A549 (cell line): ENCODE measurements around the gene ACKR2. TPM values are rescaled to one million over a fixed set of nuclear protein-coding genes. Genes with fewer than 3 reads are reported as not detected.
"Not testable (repeated sequence)": the region's sequence is repeated elsewhere in the genome, so short reads cannot be mapped to it uniquely, and the experiment has no call there.

ENCODE experiments used
- ATAC-seq, 2 experiments: fragments of 200-7000 bp in 1 of 2; fragments of >200 bp in 1 of 2; cut with Nextera tagmentation in 1 of 2; cut with Tn5 transposase in 1 of 2; 3 replicates each; pipeline versions ENCODE4 v1.8.0 to v1.9.1; 2018 to 2020; ENCODE audit warnings: mild to moderate bottlenecking in 1 of 2, moderate library complexity in 1 of 2
- CTCF ChIA-PET: fragments of 300-600 bp; sonication (Branson Sonifier 250); formaldehyde crosslinking; extraction: SDS; loops from one replicate; lab custom pipeline; 2021; ENCODE audit warnings: antibody characterized with exemption, inconsistent platforms; lab: Yijun Ruan, JAX
- POLR2A ChIA-PET: fragments of 350-600 bp; formaldehyde crosslinking; extraction: SDS; loops from one replicate; lab custom pipeline; 2021; ENCODE audit warnings: antibody characterized with exemption, inconsistent platforms; lab: Yijun Ruan, JAX
- DNase-seq, 2 experiments: peaks; one replicate each; pipeline versions ENCODE4 v3.0.0 to v3.0.0-alpha.2; 2011 to 2016; ENCODE audit warnings: low read depth in 1 of 2, low spot score in 1 of 2
- FAIRE-seq: peaks from 2 replicates; lab custom pipeline; 2011; peaks lifted over from hg19 to GRCh38; lab: Jason Lieb, UNC
- H3K27ac ChIP-seq, 2 experiments: fragments of >200 bp; sonication (Bioruptor Twin); formaldehyde crosslinking; 3 replicates each; pipeline ENCODE4 v1.5.1; 2016 to 2017
- H3K4me1 ChIP-seq: fragments of >200 bp; sonication (Bioruptor Twin); formaldehyde crosslinking; 3 replicates; pipeline ENCODE4 v1.6.1; 2016
- H3K4me2 ChIP-seq: fragments of >200 bp; sonication (Bioruptor Twin); formaldehyde crosslinking; 3 replicates; pipeline ENCODE4 v1.6.1; 2016
- H3K4me3 ChIP-seq: fragments of >200 bp; sonication (Bioruptor Twin); formaldehyde crosslinking; 3 replicates; pipeline ENCODE4 v1.5.1; 2016
- H3K9me3 ChIP-seq: fragments of >200 bp; sonication (Bioruptor Twin); formaldehyde crosslinking; 3 replicates; pipeline ENCODE4 v1.6.1; 2016
- CBX8 ChIP-seq: fragments of 200-600 bp; sonication (generic); IDR thresholded peaks from 2 replicates; pipeline ENCODE4 v1.6.1; 2016
- ESRRA ChIP-seq: fragments of 150-350 bp; IDR thresholded peaks from 2 replicates; pipeline ENCODE4 v1.6.1; 2014; ENCODE audit warnings: mild to moderate bottlenecking, low read length, borderline replicate concordance
- FOXS1 ChIP-seq: fragments of 250-450 bp; sonication (Bioruptor Pico); IDR thresholded peaks from 2 replicates; pipeline ENCODE4 v1.5.0; 2020; ENCODE audit warnings: mild to moderate bottlenecking, moderate library complexity
- HDAC2 ChIP-seq: fragments of 200-600 bp; sonication (generic); IDR thresholded peaks from 2 replicates; pipeline ENCODE4 v1.6.1; 2016
- HES2 ChIP-seq: fragments of >200 bp; sonication (Bioruptor Twin); formaldehyde crosslinking; IDR thresholded peaks from 2 replicates; pipeline ENCODE4 v1.6.1; 2016
- HEYL ChIP-seq: fragments of 250-450 bp; sonication (Bioruptor Pico); IDR thresholded peaks from 2 replicates; pipeline ENCODE4 v1.8.0; 2021; ENCODE audit warnings: mild to moderate bottlenecking, moderate library complexity
- JUNB ChIP-seq: fragments of >200 bp; sonication (Bioruptor Twin); formaldehyde crosslinking; IDR thresholded peaks from 2 replicates; pipeline ENCODE4 v1.6.1; 2016
- KDM1A ChIP-seq: fragments of 200-600 bp; sonication (generic); IDR thresholded peaks from 2 replicates; pipeline ENCODE4 v1.6.1; 2016; ENCODE audit warnings: low read depth, mild to moderate bottlenecking
- MAZ ChIP-seq: fragments of 150-350 bp; IDR thresholded peaks from 2 replicates; pipeline ENCODE4 v1.6.1; 2014; ENCODE audit warnings: antibody characterized with exemption, low read depth, low read length, borderline replicate concordance
- PHF8 ChIP-seq: fragments of 200-600 bp; sonication (generic); IDR thresholded peaks from 2 replicates; pipeline ENCODE4 v1.6.1; 2016; ENCODE audit warnings: low read depth, mild to moderate bottlenecking, antibody characterized with exemption, moderate library complexity, borderline replicate concordance
- POLR2A ChIP-seq: IDR thresholded peaks from 2 replicates; pipeline ENCODE4 v1.6.1; 2012; ENCODE audit warnings: mild to moderate bottlenecking, low read length
- REST ChIP-seq: fragments of 200-600 bp; sonication (generic); IDR thresholded peaks from 2 replicates; pipeline ENCODE4 v1.6.1; 2016; ENCODE audit warnings: antibody characterized with exemption, mild to moderate bottlenecking, moderate library complexity
- SREBF2 ChIP-seq: fragments of 450-650 bp; IDR thresholded peaks from 2 replicates; pipeline ENCODE4 v1.6.1; 2014; ENCODE audit warnings: mild to moderate bottlenecking, moderate library complexity
- WGBS: methylation state at CpG from one replicate; pipeline ENCODE4 v1.1.6; 2017; ENCODE audit errors: missing lambda C conversion rate; 5-methylcytosine and 5-hydroxymethylcytosine counted together
- polyA plus RNA-seq, 4 experiments: library from polyadenylated mRNA; depleted of rRNA in 3 of 4; stranded (reverse); fragments of >200 nt; fragmentation: RNase III in 1 of 4; extraction: RNeasy Plus Mini Kit Qiagen cat#74134 plus additional on column Dnase treatment in 1 of 4; gene quantifications; 2 replicates in 3 of 4; 3 replicates in 1 of 4; pipeline ENCODE4 v1.2.3, GENCODE V29; 2011 to 2017
- TF ChIP-seq, protein P1 (sequence below): fragments of 250-450 bp; sonication (Bioruptor Pico); IDR thresholded peaks from 2 replicates; pipeline ENCODE4 v1.5.0; 2020; ENCODE audit warnings: low read depth, mild to moderate bottlenecking, moderate library complexity

Gene ACKR2
- polyA plus RNA-seq, 2 of the 4 experiments (the other 2 are of a cell fraction): 0.06 TPM; not detected in 1

GRCh38 chr3:42807929-42808328, 1.3 kb upstream of the ACKR2 start:
- Histone ChIP-seq H3K27ac (no peak overlapping the region), H3K4me2 (no peak overlapping the region), H3K4me1 (peaks cover 6% of the 10 kb centered on the region), H3K4me3 (no peak overlapping the region), H3K9me3 (no peaks in the 10 kb centered on the region)
- CTCF ChIA-PET: interaction anchor here (0.7 to 1.1 kb wide), 2 partner anchors 28 to 32 kb away, joined by 3 read pairs; no protein-coding TSS in a partner anchor
- no peak for ATAC-seq
- FAIRE-seq: no peak
- DNase-seq: no peak
- 76% methylated on average over 4 of the region's 4 CpGs for WGBS
- POLR2A ChIA-PET: no interaction called here
- TF ChIP-seq JUNB (no peak), HEYL (no peak), MAZ (no peak)

GRCh38 chr3:42810706-42811105, 1.5 kb downstream of the ACKR2 start:
- H3K4me2 ChIP-seq, DNase-seq, CTCF ChIA-PET, FAIRE-seq, H3K4me3 ChIP-seq, POLR2A ChIA-PET, H3K27ac ChIP-seq, ATAC-seq, H3K9me3 ChIP-seq, H3K4me1 ChIP-seq: not testable (repeated sequence)
- 82% methylated on average over 10 of the region's 10 CpGs for WGBS

GRCh38 chr3:42811118-42811883, 2.1 kb downstream of the ACKR2 start:
- H3K4me1 ChIP-seq, H3K9me3 ChIP-seq, H3K4me2 ChIP-seq, POLR2A ChIA-PET, ATAC-seq, FAIRE-seq, DNase-seq, CTCF ChIA-PET, H3K4me3 ChIP-seq, H3K27ac ChIP-seq: not testable (repeated sequence)
- 90% methylated on average over 15 of the region's 15 CpGs for WGBS

- H3K9me3 ChIP-seq: no peaks in the 10 kb centered on the region
- no peak overlapping the region for H3K4me2 ChIP-seq
- H3K27ac ChIP-seq: no peak overlapping the region
- WGBS: 58% methylated on average over 5 of the region's 5 CpGs
- H3K4me3 ChIP-seq: no peak overlapping the region
- FAIRE-seq (no peak), ATAC-seq (no peak), DNase-seq (no peak)
- H3K4me1 ChIP-seq: no peaks in the 10 kb centered on the region
- CTCF ChIA-PET: interaction anchor here (1.0 to 2.2 kb wide), 2 partner anchors 17 to 26 kb away, joined by 3 to 7 read pairs; no protein-coding TSS in a partner anchor
- TF ChIP-seq MAZ: no peak
- no peak for TF ChIP-seq SREBF2
- TF ChIP-seq KDM1A: no peak
- no peak for TF ChIP-seq HES2
- TF ChIP-seq PHF8: no peak
- no peak for TF ChIP-seq HDAC2
- TF ChIP-seq ESRRA: no peak
- no peak for TF ChIP-seq REST
- TF ChIP-seq, protein P1, sequence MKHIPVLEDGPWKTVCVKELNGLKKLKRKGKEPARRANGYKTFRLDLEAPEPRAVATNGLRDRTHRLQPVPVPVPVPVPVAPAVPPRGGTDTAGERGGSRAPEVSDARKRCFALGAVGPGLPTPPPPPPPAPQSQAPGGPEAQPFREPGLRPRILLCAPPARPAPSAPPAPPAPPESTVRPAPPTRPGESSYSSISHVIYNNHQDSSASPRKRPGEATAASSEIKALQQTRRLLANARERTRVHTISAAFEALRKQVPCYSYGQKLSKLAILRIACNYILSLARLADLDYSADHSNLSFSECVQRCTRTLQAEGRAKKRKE: no peak
- no peak for TF ChIP-seq CBX8
- TF ChIP-seq POLR2A: no peak
- TF ChIP-seq FOXS1 (CRISPR knock-in tag): no peak
- POLR2A ChIA-PET: no interaction called here
These were observed 5.0 kb downstream of the ACKR2 start for GRCh38 chr3:42814246-42814645.
